ENCODE results near the gene CLASP1. TPM values are rescaled to one million over a fixed set of nuclear protein-coding genes. Genes with fewer than 3 reads are reported as not detected.

The CLASP1 gene
- total RNA-seq, 1 experiment from 2014 or later, result 30.8 TPM

- DNase-seq (ENCODE audit: low read depth), result no peak
Observed at GRCh38 chr2:121541495-121541894, 107.8 kb downstream of the CLASP1 start.

DNA sequence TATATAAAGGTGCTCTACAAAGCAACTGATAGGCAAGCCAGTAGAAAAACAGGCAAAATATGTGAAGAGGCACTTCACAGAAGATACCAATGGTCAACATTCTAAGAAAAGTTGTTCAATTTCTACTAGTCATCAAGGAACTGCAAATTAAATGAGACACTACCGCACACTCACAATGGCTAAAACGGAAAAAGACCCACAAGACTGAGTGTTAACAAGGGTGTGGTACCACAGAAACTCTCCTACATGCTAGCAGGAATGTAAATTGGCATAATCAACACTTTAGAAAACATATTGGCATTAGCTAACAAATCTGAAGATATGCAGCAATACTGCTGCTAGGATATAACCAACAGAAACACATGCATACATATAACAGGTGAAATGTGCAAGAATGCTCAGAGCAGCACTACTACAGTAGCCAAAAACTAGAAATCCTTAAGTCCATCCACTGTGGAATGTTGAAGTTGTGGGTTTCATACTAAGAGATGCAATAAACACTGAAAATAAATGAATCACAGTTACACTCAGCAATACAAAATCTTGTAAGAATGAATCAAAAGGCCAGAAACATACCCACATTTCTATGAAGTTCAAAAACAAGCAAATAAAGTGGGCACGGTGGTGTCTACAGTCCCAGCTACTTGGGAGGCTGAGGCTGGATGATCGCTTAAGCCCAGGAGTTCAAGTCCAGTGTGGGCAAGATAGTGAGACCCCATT, 109.4 kb downstream of the CLASP1 start:
- peak; percentile 18 for DNase-seq (ENCODE audit: low read depth)

DNA sequence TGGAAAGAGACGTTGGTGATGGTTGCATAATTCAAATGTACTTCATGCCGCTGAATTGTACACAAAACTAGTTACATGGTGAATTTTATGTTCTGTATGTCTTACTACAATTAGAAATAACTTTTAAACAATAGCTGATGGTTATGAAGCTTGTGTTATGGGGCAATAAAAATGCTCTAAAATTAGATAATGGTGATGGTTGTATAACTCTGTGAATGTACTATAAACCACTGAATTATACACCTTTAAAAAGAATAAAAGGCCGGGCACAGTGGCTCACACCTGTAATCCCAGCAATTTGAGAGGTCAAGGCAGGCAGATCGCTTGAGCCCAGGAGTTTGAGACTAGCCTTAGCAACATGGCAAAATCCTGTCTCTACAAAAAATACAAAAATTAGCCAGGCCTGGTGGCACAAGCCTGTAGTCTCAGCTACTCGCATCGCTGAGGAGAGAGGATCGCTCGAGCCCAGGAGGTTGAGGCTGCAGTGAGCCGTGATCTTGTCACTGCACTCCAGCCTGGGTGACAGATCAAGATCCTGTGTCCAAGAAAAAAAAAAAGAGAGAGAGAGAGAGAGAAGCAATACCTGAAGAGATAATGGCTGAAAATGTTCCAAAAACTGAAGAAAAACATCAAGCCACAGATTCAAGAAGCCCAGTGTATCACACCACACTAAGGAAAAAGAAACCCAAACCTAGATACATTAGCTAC, 112.3 kb downstream of the CLASP1 start:
- no peak for DNase-seq (ENCODE audit: low read depth)

- DNase-seq (ENCODE audit: low read depth), result no peak
Observed at GRCh38 chr2:121536347-121536746, 112.9 kb downstream of the CLASP1 start.

DNA sequence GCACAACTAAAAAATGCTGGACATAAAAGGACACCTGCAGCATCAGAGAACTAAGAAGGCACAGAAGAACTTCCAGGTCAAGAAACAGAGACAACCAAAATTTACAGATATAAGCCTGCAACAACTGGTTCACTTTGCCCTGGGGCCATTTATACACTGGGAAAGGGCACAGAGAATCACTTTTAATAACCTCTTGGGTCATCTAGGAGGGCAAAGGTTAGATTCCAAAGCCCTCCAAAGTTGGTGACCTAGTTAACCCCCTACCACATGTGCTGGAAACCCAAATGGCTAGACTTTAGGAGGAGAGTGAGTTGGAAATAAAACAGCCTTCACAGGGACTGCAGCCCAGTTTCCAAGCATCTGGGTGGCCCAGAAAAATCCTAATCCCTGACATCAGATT, 115.3 kb downstream of the CLASP1 start:
- no peak for DNase-seq (ENCODE audit: low read depth)

DNA sequence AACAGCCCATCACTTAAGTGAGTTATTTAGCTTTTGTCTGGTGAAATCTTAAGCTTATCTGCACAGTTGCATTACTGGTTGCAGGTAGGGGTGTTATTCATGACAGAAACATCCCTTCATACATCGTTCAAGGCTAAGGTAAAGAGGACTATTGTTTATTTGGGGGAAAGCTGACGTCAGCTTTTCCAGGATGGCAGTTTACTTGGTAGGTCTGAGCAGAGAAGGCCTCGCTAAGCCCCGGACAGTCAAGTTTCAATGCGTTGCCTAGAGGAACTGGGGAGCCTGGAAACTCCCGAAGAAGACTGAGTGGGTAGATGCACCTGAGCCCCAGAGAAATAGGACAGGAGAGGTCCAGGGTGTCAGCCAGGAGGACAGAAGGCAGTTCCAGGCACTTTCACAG, 116.4 kb downstream of the CLASP1 start:
- DNase-seq (ENCODE audit: low read depth), result peak; percentile 12

DNA sequence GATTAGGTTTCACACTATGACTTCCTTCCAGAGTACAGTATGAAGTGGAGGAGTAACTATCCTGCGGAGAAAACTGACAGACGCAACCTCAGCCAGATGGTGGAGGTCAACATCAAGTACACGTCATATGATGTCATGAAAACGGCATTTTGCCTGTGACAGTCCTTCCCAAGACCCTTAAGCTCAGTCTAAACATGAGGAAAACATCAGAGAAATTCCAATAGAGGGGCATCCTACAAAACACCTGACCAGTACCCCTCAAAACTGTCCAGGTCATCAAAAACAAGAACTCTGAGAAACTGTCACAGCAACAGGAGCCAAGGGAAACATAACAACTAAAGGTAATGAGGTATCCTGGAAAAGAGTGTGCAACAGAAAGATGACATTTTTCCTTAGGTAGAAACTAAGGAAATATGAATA, 116.9 kb downstream of the CLASP1 start:
- peak; percentile 28 for DNase-seq (ENCODE audit: low read depth)

DNA sequence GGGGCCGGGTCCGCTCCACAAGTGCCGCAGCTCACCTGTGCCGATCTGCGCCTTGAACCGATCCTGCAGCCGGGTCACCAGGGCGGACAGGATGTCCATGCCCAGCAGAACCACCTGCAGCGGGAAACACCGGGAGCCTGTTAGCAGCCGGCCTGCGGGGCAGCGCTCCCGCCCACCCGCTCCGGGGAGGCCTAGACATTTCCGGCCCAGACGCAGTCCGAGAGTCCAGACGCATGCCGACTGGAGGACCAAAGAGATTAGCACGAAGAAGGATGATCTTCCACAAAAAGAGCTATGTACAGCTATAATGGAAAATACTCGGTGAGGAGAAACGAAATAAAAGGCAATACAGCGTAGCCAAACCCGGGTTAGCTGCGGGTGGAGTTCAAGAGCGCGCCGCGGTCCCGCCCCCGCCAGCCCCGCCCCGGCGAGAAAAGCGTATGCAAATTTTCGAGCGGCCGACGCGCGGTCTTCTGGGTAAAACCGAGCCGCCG, 119.0 kb downstream of the CLASP1 start:
- peak; percentile 76 for DNase-seq (ENCODE audit: low read depth)

- peak; percentile 52 for DNase-seq (ENCODE audit: low read depth)
Observed at GRCh38 chr2:121529439-121530211, 119.6 kb downstream of the CLASP1 start.

- DNase-seq (ENCODE audit: low read depth), result no peak
Observed at GRCh38 chr2:121527009-121527682, 122.1 kb downstream of the CLASP1 start.

DNA sequence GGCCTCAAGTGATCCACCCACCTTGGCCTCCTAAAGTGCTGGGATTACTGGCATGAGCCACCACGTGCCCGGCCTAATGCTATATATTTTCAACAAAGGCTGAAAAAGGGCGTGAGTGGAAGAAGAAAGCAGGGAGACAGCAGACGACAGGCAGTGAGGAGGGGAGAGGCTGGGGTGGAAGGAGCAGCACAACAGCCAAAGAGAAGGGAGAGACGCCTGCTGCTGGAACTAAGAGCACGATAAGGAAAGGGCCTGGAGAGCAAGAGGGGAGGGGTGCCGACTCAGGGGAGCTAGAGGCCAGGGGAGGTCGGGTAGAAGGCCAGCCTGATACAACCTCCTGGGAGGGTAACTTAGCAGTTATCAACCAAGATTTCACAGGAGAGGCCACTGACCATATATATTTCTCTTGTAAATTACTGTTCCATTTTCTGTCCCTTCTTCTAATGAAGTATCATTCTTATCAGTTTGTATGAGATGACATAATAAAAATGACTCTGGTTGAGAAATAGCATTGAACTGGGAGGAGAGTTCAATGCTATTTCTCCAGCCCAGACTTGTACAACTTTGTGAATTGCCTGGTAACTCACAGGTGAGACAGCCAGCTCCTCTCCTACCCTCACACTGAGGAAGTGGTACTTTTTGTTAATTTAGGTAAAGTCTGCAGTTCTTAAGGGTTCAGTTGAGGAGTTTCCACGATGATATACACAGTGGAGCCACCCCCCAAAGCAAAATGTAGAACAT, 124.4 kb downstream of the CLASP1 start:
- DNase-seq (ENCODE audit: low read depth), result no peak

DNA sequence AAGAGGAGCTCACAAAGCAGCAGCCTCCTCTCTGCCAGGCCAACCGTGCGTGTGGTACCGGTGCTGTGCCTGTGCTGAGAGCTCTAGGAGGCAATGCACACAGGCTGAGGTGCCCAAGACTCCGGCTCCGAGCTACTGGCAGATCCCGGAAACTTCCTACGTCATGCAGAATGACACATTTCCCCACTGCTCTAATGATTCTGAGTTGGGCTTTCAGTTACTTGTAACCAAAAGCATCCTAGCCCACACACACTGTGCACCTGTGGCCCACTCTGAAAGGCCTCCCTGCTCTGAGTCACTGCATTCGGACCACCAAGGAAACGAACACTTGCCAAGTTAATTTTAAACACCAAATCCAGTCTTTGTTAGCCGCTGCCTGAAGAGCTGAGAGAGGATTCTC, 127.9 kb downstream of the CLASP1 start:
- no peak for DNase-seq (ENCODE audit: low read depth)

DNA sequence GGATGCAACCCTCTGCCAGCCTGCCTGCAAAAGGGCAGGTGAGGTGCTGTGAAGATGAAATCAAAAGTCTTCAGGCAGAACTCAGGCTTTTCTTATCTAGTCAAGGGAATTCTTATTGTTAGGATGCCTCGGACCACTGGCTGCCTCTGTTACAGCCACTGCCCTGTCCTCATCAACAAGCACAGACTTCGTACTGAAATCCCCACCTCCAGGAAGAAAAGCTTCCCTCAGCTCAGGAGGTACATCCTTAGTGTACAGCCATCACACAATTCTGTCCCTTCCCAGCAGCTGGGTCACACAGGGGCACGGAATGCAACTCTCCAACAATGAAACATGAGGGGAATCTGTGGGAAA, 128.6 kb downstream of the CLASP1 start:
- no peak for DNase-seq (ENCODE audit: low read depth)

DNA sequence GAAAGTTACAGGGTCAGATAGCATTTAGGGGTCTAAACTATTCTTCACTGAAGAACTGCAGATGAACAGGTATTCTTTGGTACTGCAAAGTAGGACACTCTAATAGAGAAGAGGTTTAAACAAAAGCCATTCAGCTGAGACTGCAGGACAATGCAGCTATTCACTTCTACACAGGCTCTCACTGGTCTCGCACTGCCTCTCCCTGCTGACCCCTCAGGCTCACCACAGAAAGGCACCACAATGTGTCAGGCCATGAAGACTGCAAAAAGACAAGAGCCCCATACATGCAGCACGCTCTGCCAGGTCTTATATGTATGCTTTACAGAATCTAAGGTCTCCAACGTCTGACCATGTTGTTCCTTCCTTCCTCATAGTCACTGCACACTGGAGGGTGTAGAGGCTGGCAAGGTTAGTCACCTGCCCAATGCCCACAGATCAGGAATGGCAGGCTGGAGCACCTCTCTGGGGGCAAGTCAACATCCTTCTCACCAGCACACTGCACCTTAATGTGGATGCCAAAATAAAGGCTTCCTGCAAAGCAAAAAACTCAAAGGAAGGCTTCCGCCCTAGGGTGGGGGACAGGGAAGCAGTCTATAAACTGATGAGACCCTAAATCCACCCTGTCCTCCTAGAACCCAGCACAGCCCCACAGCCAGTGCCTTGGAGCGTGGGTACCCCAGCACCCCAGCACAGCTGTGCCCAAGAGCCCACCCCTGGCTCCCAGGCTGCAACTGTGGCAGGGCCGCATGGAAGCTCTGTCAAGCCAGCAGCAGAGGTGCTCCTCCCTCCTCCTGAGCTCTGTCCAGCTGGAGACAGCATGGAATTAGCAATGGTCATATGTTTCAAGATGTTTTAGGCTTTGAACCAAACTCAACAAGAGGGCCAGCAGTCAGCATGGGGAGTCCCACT, 129.3 kb downstream of the CLASP1 start:
- no peak for DNase-seq (ENCODE audit: low read depth)

DNA sequence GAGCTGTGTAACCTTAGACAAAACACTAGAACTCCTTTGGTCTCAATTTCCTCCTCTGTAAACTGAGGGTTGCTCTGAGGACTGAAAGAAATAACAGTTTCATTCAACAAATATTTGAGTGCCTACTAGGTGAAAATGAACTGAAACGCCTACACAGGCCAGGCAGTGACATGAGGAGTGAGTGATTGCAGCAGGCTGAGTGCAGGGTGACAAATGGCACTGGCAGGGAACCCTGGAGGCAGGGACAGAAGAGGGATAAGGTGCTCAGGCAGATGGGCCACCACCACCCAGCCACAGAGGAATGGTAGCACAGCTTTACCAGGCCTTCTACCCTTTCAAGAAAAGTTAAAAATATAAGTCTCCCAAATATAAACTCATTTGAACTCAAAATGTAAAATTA, 130.1 kb downstream of the CLASP1 start:
- no peak for DNase-seq (ENCODE audit: low read depth)

GRCh38 chr2:121513597-121514333, 135.5 kb downstream of the CLASP1 start:
- DNase-seq (ENCODE audit: low read depth), result no peak

- no peak for DNase-seq (ENCODE audit: low read depth)
Observed at GRCh38 chr2:121510857-121511256, 138.4 kb downstream of the CLASP1 start.

DNA sequence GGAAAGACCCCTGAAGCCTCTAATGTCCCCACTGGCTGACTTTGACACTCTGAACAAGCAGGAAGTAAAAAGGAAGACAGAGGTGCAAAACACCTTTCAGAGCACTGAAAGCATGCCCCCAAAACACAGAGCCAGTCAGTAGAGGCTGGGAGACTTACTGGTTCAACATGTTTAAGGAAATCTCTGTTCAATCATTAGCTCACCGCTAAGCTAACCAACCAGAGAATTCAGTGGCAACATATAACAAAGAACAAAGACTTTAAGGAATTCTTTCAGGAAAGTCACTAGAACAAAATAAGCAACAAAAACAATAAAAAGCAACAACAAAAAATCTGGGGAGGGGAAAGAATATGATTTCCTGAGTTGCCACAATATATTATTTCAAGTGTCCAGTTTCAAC, 142.6 kb downstream of the CLASP1 start:
- DNase-seq (ENCODE audit: low read depth), result no peak

- DNase-seq (ENCODE audit: low read depth), result no peak
Observed at GRCh38 chr2:121505986-121506586, 143.2 kb downstream of the CLASP1 start.
